ENCODE results near the gene TRIM41.

DNA sequence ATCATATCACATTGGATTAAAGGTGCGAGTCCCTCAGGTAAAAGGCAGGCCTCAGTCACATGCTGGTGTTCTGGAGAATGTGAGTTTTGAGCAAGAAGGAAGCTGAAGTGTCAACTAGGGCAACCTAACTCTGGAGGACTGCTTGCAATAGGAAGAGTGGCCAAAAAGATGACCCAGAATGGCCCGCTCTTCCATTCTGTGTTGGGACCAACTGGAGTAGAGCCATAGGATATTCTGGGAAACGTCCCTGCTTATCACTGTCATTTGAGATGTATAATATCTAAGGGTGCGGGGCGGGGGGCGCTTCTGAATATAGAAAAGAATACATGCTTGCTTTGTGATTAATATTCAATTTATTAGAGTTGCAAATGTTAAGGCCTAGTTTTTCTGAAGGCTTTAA is 11.0 kb upstream of the TRIM41 start:
- TF ChIP-seq, protein P1, sequence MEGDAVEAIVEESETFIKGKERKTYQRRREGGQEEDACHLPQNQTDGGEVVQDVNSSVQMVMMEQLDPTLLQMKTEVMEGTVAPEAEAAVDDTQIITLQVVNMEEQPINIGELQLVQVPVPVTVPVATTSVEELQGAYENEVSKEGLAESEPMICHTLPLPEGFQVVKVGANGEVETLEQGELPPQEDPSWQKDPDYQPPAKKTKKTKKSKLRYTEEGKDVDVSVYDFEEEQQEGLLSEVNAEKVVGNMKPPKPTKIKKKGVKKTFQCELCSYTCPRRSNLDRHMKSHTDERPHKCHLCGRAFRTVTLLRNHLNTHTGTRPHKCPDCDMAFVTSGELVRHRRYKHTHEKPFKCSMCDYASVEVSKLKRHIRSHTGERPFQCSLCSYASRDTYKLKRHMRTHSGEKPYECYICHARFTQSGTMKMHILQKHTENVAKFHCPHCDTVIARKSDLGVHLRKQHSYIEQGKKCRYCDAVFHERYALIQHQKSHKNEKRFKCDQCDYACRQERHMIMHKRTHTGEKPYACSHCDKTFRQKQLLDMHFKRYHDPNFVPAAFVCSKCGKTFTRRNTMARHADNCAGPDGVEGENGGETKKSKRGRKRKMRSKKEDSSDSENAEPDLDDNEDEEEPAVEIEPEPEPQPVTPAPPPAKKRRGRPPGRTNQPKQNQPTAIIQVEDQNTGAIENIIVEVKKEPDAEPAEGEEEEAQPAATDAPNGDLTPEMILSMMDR (IDR thresholded peaks at IDR 0.05): no peak
- TF ChIP-seq POLR2A (IDR thresholded peaks at IDR 0.05): no peak

All from body of pancreas (tissue), 4 donors.